GM21576 (cell line): ENCODE results near the gene GNG7.

Source experiments
- ATAC-seq: cut with Tn5 transposase; IDR thresholded peaks from one replicate; pipeline ENCODE4 v1.9.1; 2021; ENCODE audit warnings: mild to moderate bottlenecking, moderate library complexity; ENCODE audit not compliant: unreplicated experiment

GNG7 gene

GRCh38 chr19:2702170-2703076 is at the start of gene GNG7:
TSS of gene GNG7 (minus strand) at chr19:2702694. CDS start at chr19:2520688, 182,006 bp downstream.
- ATAC-seq = peak; percentile 69

GRCh38 chr19:2751438-2751830 is 48.9 kb upstream of the GNG7 start:
- no peak for ATAC-seq

GRCh38 chr19:2750808-2751437 is 48.4 kb upstream of the GNG7 start:
- no peak for ATAC-seq

- ATAC-seq = no peak
Measured at GRCh38 chr19:2747349-2747748, 44.9 kb upstream of the GNG7 start.

GRCh38 chr19:2744113-2744512 is 41.6 kb upstream of the GNG7 start:
- ATAC-seq = no peak

DNA sequence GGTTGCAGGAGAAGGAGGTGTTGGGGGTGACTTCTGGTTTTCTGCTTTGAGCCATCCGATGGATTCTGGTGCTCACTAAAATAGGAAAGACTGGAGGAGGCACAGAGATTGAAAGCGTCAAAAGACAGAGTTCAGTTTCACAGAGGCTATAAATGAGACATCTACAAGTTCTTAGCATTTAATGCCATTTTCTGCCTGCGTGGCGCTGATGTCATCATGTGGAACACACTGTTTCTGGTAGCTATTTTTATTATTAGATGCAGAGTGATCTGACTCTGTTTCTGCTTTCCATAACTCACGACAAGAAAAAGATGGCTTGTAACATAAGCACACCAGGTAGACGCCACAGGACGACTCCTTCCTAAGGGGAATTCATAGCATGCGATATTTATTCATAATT is 40.6 kb upstream of the GNG7 start:
- no peak for ATAC-seq

GRCh38 chr19:2740314-2740656 is 37.8 kb upstream of the GNG7 start:
- ATAC-seq = no peak

DNA sequence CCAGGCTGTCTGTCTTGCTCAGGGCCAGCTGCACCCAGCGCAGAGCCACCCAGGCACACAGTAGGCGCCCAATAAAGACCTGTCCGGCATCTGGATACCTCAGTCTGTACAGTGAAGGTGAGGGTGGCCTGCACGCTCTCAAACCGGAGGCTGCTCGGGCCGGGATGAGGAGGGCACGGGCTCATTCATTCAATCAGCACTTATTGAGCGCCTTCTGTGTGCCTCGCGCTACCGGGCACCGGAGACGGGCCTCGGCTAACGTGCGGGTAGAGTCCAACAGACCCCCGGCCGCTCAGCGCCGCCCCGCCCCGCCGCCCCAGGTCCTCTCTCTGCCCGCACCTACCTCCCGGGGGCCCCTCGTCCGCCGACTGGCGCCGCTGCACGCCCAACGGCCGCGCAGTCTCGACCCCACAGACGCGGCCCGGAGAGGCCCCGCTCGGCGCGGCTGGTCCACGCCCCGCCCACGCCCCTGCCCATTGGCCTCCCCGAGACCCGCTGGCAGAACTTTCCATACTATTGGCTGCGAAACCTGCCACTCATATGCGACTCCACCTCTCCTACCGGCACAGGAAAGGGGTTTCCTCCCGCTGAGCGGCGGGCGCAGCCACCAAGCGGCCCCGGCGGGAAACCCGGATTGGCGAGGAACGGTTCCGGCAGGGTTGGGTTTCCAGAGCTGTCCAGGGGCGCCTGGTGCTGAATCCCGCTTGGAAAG is 37.3 kb upstream of the GNG7 start, which contains the start of gene SLC39A3:
Gene SLC39A3 (minus strand): TSS at position 416 of the 712 bp plus-strand sequence. CDS start 2,760 bp downstream, outside the sequence.
- ATAC-seq = peak; percentile 83

GRCh38 chr19:2736550-2737190 is 34.2 kb upstream of the GNG7 start:
- no peak for ATAC-seq

- ATAC-seq = no peak
Measured at GRCh38 chr19:2735374-2735773, 32.9 kb upstream of the GNG7 start.

DNA sequence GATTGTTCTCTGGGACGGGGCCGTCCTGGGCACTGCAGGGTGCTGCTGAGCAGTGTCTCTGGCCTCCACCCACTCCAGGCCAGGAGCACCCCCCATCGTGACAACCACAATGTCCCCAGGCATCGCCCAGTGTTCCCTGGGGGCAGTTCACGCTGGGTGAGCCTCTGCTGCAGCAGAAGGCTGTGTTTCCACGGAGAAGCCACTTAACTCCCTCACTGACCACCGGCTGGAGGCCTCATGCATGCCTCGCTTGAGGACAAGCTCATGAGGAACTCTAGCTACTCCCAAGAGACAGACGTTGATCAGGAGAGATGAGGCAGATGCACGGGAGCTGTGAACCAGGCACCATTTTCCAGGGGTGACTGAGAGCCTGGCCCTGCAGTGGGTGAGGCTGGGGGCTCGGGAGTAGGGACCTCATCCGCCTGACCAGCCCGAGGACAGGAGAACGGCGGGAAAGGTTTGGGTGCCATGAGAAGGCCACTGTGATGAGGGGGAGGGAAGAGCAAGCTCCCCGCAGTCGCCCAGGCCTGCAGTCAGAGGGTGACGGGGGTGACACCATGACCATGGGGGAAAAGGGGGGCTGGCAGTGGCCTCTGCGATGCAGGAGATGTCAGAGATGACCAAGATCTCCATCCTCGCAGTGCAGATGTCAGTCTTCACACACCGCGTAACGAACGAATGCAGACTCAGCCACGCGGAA is 32.2 kb upstream of the GNG7 start:
- ATAC-seq = no peak

DNA sequence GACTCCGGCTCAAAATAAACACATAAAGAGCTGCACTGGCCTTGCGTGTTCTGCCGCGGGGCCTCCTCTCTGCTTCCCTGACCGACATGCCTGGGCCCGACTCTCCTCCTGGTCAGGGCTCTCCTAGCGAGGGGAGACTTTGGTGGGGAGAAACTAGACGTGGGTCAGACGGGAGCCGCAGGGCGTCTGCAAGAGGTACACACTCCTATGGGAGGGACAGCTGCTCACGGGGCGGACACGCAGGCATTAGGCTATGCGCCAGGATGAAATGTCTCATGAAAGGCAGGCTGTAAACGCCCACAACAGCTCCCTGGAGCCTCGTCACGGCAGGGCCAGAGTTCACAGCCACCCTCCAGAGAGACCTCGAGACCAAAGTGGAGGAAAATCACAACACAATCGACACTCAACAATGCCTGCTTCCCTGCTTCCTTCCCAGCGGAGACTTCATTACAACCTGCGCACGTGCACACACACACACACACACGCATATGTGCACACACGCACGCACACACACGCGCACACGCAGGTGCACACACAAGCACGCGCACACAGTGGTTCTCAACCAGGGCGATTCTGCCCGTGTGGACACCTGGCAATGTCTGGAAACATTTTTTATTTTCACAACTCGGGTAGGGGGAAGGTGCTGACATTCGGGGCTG is 31.6 kb upstream of the GNG7 start:
- ATAC-seq = no peak

DNA sequence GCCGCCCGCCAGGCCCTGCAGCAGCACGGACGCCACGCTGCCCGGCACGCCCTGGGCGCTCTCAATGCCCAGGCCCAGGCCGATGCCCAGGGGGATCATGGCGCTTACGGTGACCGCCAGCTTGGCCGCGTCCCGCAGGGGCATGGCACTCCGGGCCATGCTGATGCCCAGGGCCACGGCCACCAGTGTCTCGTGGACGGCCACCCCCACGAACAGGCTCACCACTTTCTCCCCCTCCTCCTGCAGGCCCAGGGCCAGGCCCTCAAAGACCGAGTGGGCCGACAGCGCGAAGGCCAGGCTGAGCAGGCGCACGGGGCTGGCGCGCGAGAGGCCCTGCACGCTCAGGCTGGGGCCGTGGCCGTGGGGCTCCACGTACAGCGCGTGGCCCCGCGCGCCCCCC is 30.4 kb upstream of the GNG7 start:
- no peak for ATAC-seq

GRCh38 chr19:2732157-2732725 is 29.7 kb upstream of the GNG7 start:
- no peak for ATAC-seq

- ATAC-seq = no peak
Measured at GRCh38 chr19:2731181-2731995, 28.9 kb upstream of the GNG7 start.

- ATAC-seq = no peak
Measured at GRCh38 chr19:2729943-2730818, 27.7 kb upstream of the GNG7 start.

- no peak for ATAC-seq
Measured at GRCh38 chr19:2728783-2729387, 26.4 kb upstream of the GNG7 start.

DNA sequence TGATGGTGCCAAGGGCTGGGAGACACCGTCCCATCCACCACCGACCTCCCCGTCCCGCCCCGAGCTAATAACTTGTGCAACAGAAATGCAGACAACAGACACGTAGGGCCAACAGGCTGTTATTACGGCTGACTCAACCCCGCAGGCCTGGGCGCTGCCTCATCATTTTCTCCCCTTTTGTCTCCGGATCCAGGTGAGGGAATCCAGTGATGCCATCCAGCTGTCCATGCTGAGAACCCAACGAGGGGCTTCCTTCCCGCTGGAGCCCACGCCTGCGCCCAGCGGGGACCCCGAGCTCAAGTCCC is 25.1 kb upstream of the GNG7 start:
- ATAC-seq = no peak
